ENCODE measurements around the gene FBXL16. TPM values are rescaled to one million over a fixed set of nuclear protein-coding genes. Genes with fewer than 3 reads are reported as not detected.

FBXL16 gene
- total and polyA plus RNA-seq, 9 of the 15 experiments (the other 6 are each of a cell fraction or from before 2014, with no cell fraction given), result 0.21 to 8.2 (median 1.7) TPM

- TF ChIP-seq HDAC1 (IDR thresholded peaks at IDR 0.05), result peak in 1 of 2 experiments; percentile 40; a peak in 2 of 4 replicates
These were observed 22.7 kb upstream of the FBXL16 start (continued) for GRCh38 chr16:728131-728889.

- Histone ChIP-seq H3K4me1 (replicated peaks in 1 of 2; ENCODE audit: control insufficient read depth in 2 of 2, insufficient read depth in 2 of 2, low read length in 2 of 2) (peaks cover 13 to 96% of the 10 kb centered on the region in 2 experiments), H3K36me3 (ENCODE audit: control insufficient read depth, insufficient read depth, low read length) (peaks cover 43% of the 10 kb centered on the region; the same call in 1 of the 3 replicates), H3K27ac (ENCODE audit: extremely low read depth, low read depth, low read length) (peak overlapping the region; percentile 98), H3K27me3 (ENCODE audit: control insufficient read depth in 2 of 2, insufficient read depth in 2 of 2, low read length in 2 of 2) (no peaks in the 10 kb centered on the region), H4K20me1 (replicated peaks; ENCODE audit: control insufficient read depth, insufficient read depth, low read length) (no peaks in the 10 kb centered on the region; the same call in 1 of the 2 replicates), H3K9ac (ENCODE audit: insufficient read depth in 1 of 2, low read depth in 2 of 2, low read length in 2 of 2) (peak overlapping the region; percentile 90 to 100), H3K4me3 (peak overlapping the region; percentile 80), H3K9me3 (replicated peaks; ENCODE audit: control insufficient read depth, insufficient read depth, low read depth, low read length) (no peaks in the 10 kb centered on the region), H3K79me2 (ENCODE audit: control insufficient read depth, insufficient read depth, low read length) (peaks cover 35% of the 10 kb centered on the region), H2AFZ (ENCODE audit: low read depth, low read length) (peak overlapping the region; percentile 33; the same call in 1 of the 2 replicates), H3K4me2 (ENCODE audit: insufficient read depth, low read length) (peak overlapping the region; percentile 97), H3K9me1 (ENCODE audit: control insufficient read depth, insufficient read depth, low read length) (no peaks in the 10 kb centered on the region)
- ChIA-PET POLR2A (interaction anchor here (0.5 to 1.7 kb wide), 4 partner anchors 9 to 569 kb away, joined by 3 to 11 read pairs (median 3); partner anchors contain the start of gene CIAO3), CTCF (ENCODE audit: low intra/inter-chr PET ratio) (no interaction called here)
- ATAC-seq, result peak; percentile 44
- peak; percentile 35 to 65 (median 44) for DNase-seq (ENCODE audit: extremely low read depth in 1 of 4, low spot score in 3 of 4)
- intact Hi-C loops (cut with micrococcal nuclease) (no loop called here), in situ Hi-C loops (cut with MboI) (no loop called here)
- FAIRE-seq, result no peak
- WGBS (ENCODE audit: insufficient coverage, low coverage, missing lambda C conversion rate), result under 1% methylated on average over 49 of the region's 61 CpGs
- TSS peak; percentile 62 for BruUV-seq (replicated peaks)
- no peak for TF ChIP-seq ZNF696 (CRISPR knock-in tag; conservative IDR thresholded peaks at IDR 0.05)
- TF ChIP-seq ZBTB49 (CRISPR knock-in tag; IDR thresholded peaks at IDR 0.05; ENCODE audit: borderline replicate concordance), result no peak
- no peak for TF ChIP-seq ZNF354B (CRISPR knock-in tag; IDR thresholded peaks at IDR 0.05)
- no peak for TF ChIP-seq HINFP (tag; conservative IDR thresholded peaks at IDR 0.05; ENCODE audit: low read depth)
- TF ChIP-seq USF1 (CRISPR knock-in tag; IDR thresholded peaks at IDR 0.05), result peak; percentile 69
- TF ChIP-seq NBN (IDR thresholded peaks at IDR 0.05; ENCODE audit: low read depth), result no peak
- no peak for TF ChIP-seq IFI16 (CRISPR knock-in tag; IDR thresholded peaks at IDR 0.05)
- TF ChIP-seq SP2 (IDR thresholded peaks at IDR 0.05; ENCODE audit: extremely low read depth, low read depth, low read length, poor library complexity, severe bottlenecking), result no peak
- TF ChIP-seq ZNF445 (CRISPR knock-in tag; IDR thresholded peaks at IDR 0.05; ENCODE audit: low read depth), result no peak
- TF ChIP-seq ZBTB8A (IDR thresholded peaks at IDR 0.05; ENCODE audit: partially characterized antibody), result no peak
- peak; percentile 16; the same call in 1 of the 2 replicates for TF ChIP-seq MXI1 (IDR thresholded peaks at IDR 0.05; ENCODE audit: low read depth, low read length)
These were observed 21.8 kb upstream of the FBXL16 start for GRCh38 chr16:727291-727977.

All from K562 (cell line).